HTR-8/SVneo (cell line): ENCODE measurements around the gene SPTY2D1.

ENCODE experiments used
- DNase-seq: peaks from one replicate; pipeline ENCODE4 v3.0.0; 2011; ENCODE audit warnings: low spot score, mixed read lengths; ENCODE audit not compliant: insufficient read length
- FAIRE-seq: peaks from 2 replicates; lab custom pipeline; 2011; peaks lifted over from hg19 to GRCh38; lab: Jason Lieb, UNC

Gene SPTY2D1

DNA sequence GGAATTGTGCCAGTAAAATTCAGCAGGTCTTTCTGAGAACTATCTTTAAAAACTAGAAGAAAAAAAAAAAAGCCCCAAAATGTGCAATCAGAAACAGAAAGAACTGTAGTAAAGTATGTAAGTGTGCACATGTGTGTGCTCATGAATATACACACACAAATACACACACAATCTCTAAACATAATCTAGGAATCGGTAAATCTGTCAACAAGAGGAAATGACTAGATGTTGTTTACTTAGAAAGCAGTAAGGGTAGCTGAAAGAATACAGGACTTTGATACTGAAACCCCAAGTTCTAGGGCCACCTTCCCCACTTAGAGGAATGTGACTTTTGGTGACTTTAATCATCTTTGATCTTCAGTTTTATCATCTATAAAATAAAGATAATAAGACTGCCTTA lies 58.8 kb downstream of the SPTY2D1 start:
- FAIRE-seq (no peak), DNase-seq (no peak)

DNA sequence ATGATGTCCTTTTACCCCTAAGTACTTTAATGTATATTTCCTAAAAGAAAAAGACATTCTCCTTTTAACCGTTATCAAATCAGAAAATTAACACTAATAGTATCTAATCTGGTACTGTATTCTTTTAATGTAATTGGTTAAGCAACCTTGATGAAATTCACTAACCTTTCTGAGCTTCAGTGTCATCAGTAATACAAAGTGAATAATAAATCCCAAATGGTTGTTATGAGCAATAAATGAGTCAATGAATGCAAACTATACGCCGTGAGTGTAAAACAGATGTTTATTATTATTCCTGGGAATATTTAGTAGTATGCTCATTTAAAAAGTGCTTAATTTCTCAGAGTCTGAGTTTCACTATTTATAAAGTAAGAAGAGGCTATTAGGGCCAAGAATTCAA lies 67.1 kb downstream of the SPTY2D1 start:
- DNase-seq = no peak

DNA sequence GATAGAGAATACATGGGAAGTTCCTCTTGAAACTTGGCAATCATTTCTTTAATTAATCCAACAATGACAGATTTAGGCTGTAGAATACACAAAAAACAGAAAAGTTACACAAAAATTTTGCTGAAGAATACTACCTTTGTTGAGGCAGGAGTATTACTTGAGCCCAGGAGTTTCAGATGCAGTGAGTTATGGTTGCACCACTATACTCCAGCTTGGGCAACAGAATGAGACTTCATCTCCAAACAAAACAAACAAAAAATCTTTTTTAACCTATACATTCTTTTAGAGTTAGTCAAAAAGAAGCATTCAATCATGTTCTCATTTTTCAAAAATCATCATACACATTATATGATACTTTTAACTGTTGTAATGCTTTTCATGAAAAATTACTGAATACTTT lies 67.7 kb downstream of the SPTY2D1 start:
- DNase-seq = no peak
- FAIRE-seq = no peak

More for the DNA sequence above, 67.1 kb downstream of the SPTY2D1 start:
- FAIRE-seq = no peak

DNA sequence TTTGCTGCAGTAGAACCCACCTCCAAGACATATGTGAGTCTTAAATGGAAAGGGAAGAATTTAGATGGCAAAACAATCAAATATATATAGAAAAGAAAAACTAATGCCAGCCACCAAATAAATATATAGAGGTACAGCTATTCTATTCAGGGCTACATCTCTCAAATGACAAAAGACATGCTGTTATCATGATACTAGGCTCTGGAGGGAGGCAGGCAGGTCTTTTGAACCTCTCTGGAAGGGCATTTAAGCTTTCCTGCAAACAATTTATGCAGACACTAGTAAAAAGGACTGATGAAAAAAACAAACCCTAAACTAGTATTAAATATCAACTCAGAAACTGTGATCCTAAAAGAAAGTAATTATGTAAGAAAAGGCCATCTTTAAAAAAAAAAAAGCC lies 70.0 kb downstream of the SPTY2D1 start:
- no peak for FAIRE-seq
- no peak for DNase-seq

DNA sequence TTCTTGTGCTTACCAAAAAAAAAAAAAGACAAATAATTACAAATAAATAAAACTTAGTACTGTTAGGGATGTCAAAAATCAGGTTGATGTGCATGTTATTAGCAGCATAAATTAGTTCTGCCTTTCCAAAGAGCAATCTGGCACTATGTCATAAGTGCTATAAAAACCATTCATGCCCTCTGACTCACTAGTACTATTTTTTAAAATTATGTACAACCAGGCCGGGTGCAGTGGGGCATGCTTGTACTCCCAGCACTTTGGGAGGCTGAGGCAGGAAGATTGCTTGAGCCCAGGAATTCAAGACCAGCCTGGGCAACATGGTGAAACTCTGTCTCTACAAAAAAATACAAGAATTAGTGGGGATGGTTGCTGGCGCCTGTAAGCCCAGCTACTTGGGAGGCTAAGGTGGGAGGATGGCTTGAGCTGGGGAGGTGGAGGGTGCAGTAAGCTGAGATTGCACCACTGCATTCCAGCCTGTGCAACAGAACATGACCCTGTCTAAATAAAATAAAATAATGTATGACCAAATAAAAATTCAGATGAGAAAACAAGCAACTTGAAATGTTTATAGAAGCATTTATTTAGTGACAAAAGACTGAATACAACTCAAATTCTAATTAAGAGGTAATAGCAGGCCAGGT lies 70.9 kb downstream of the SPTY2D1 start:
- FAIRE-seq = no peak
- DNase-seq = no peak
